ENCODE measurements around the gene TTLL11.
A peak's percentile ranks its signal among the peaks of the same experiment; 100 is the strongest.

TTLL11 gene

DNA sequence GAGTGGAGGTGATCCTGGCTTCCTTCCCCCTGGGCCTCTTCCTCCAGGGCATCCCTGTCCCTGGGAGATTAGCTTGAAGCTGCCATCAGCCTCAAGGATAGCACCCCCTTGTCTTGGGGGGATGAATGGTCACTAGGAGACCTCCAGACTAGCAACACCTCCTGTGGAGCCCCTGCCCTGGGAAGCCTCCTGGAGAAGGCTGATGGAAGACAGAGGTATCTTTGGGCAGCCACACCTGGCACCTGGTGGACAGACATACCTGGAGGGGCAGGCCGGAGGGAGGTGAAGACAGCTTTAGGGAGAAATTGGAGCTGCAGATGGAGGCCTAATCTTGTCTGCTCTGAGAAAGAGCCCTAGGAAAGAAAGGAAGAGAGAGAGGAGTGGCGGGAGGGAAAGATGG, 9.0 kb upstream of the TTLL11 start:
- no peak overlapping the region for H3K4me3 ChIP-seq (replicated peaks; ENCODE audit: low read depth, low read length)
- no peak for TF ChIP-seq CTCF (IDR thresholded peaks at IDR 0.05; ENCODE audit: insufficient read depth, low read length, poor library complexity, severe bottlenecking)
- no peaks in the 10 kb centered on the region for H3K27me3 ChIP-seq (replicated peaks; ENCODE audit: control insufficient read depth, insufficient read depth, low read length)
- H3K36me3 ChIP-seq (ENCODE audit: control insufficient read depth, insufficient read depth, low read length), result no peaks in the 10 kb centered on the region
- DNase-seq (ENCODE audit: extremely low read depth, insufficient read length), result no peak

GRCh38 chr9:122100756-122101155, 7.6 kb upstream of the TTLL11 start:
- Histone ChIP-seq H3K27me3 (replicated peaks; ENCODE audit: control insufficient read depth, insufficient read depth, low read length) (no peaks in the 10 kb centered on the region), H3K4me3 (replicated peaks; ENCODE audit: low read depth, low read length) (no peak overlapping the region), H3K36me3 (ENCODE audit: control insufficient read depth, insufficient read depth, low read length) (no peaks in the 10 kb centered on the region)
- TF ChIP-seq CTCF (IDR thresholded peaks at IDR 0.05; ENCODE audit: insufficient read depth, low read length, poor library complexity, severe bottlenecking), result no peak
- DNase-seq (ENCODE audit: extremely low read depth, insufficient read length), result no peak

GRCh38 chr9:122099271-122099869, 6.3 kb upstream of the TTLL11 start:
- Histone ChIP-seq H3K27me3 (replicated peaks; ENCODE audit: control insufficient read depth, insufficient read depth, low read length) (no peaks in the 10 kb centered on the region), H3K4me3 (replicated peaks; ENCODE audit: low read depth, low read length) (no peak overlapping the region)

GRCh38 chr9:122097679-122098315, 4.7 kb upstream of the TTLL11 start:
- no peak overlapping the region for H3K4me3 ChIP-seq (replicated peaks; ENCODE audit: low read depth, low read length)
- no peak for DNase-seq (ENCODE audit: extremely low read depth, insufficient read length)
- H3K36me3 ChIP-seq (ENCODE audit: control insufficient read depth, insufficient read depth, low read length), result no peaks in the 10 kb centered on the region
- TF ChIP-seq CTCF (IDR thresholded peaks at IDR 0.05; ENCODE audit: insufficient read depth, low read length, poor library complexity, severe bottlenecking), result no peak
- H3K27me3 ChIP-seq (replicated peaks; ENCODE audit: control insufficient read depth, insufficient read depth, low read length), result no peaks in the 10 kb centered on the region

More at GRCh38 chr9:122099271-122099869, 6.3 kb upstream of the TTLL11 start:
- no peaks in the 10 kb centered on the region for H3K36me3 ChIP-seq (ENCODE audit: control insufficient read depth, insufficient read depth, low read length)
- TF ChIP-seq CTCF (IDR thresholded peaks at IDR 0.05; ENCODE audit: insufficient read depth, low read length, poor library complexity, severe bottlenecking), result peak; percentile 81
- DNase-seq (ENCODE audit: extremely low read depth, insufficient read length), result peak; percentile 41

GRCh38 chr9:122096620-122097415, 3.7 kb upstream of the TTLL11 start:
- no peaks in the 10 kb centered on the region for H3K27me3 ChIP-seq (replicated peaks; ENCODE audit: control insufficient read depth, insufficient read depth, low read length)
- DNase-seq (ENCODE audit: extremely low read depth, insufficient read length), result no peak
- H3K36me3 ChIP-seq (ENCODE audit: control insufficient read depth, insufficient read depth, low read length), result no peaks in the 10 kb centered on the region
- no peak for TF ChIP-seq CTCF (IDR thresholded peaks at IDR 0.05; ENCODE audit: insufficient read depth, low read length, poor library complexity, severe bottlenecking)
- no peak overlapping the region for H3K4me3 ChIP-seq (replicated peaks; ENCODE audit: low read depth, low read length)
